Measurements from ENCODE around the gene C1QTNF3.

The C1QTNF3 gene

DNA sequence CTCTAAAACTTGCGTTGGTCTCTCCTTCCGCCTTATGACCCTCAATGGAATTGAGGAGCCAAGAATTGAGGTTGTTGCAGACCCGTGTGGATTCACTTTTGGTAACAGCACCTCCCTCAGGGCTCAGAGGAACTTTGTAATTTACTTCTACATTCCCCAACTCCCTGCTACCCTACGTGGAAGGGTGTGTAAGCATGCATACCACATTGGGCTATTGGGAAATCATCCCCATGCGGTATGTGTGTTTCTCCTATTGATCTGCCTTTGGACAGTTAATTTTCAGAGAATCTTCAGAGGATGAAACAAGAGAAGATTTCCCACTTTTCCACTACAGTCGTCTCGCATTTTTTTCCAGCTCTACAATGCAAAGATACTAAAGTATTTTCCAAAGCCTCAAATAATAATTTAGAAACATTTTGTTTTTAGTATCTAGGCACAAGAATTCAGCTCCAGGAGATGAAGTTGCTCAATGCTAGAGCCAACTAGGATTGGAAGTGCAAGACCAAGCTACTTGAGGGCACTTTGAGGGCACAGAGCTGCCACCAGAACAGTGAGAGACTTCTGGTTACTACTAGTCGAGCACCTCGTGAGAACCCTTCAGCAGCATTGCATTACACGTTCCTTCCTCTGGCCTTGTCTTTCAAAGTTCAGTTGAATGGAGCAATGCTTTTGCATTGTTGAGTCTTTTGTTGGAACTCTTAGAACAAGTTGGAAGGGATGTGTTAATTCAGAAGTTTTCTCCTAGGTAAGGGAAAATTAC is 3.4 kb downstream of the C1QTNF3 start:
- no peaks in the 10 kb centered on the region for H3K4me1 ChIP-seq (ENCODE audit: control insufficient read depth, low read length)
- no peaks in the 10 kb centered on the region for H3K79me2 ChIP-seq (ENCODE audit: control insufficient read depth, low read length)
- no peaks in the 10 kb centered on the region; the same call in 1 of the 2 replicates for H3K27me3 ChIP-seq (ENCODE audit: control insufficient read depth, low read length)
- H3K9me2 ChIP-seq (replicated peaks; ENCODE audit: control insufficient read depth, low read length), result no peaks in the 10 kb centered on the region
- no peak overlapping the region for H3K27ac ChIP-seq (ENCODE audit: low read depth, low read length)
- no peak overlapping the region for H3K4me2 ChIP-seq (ENCODE audit: low read length)
- no peaks in the 10 kb centered on the region for H3K9me3 ChIP-seq (ENCODE audit: control insufficient read depth, insufficient read depth, low read length)
- no peaks in the 10 kb centered on the region for H3K36me3 ChIP-seq (ENCODE audit: control insufficient read depth, low read length)
- H3F3A ChIP-seq (ENCODE audit: control insufficient read depth, insufficient read depth), result no peaks in the 10 kb centered on the region
- no peaks in the 10 kb centered on the region for H4K20me1 ChIP-seq (ENCODE audit: control insufficient read depth, insufficient read depth, low read depth, low read length)
- TF ChIP-seq EZH2phosphoT487 (IDR thresholded peaks at IDR 0.05; ENCODE audit: borderline replicate concordance, low read length), result no peak
- TF ChIP-seq, protein P1, sequence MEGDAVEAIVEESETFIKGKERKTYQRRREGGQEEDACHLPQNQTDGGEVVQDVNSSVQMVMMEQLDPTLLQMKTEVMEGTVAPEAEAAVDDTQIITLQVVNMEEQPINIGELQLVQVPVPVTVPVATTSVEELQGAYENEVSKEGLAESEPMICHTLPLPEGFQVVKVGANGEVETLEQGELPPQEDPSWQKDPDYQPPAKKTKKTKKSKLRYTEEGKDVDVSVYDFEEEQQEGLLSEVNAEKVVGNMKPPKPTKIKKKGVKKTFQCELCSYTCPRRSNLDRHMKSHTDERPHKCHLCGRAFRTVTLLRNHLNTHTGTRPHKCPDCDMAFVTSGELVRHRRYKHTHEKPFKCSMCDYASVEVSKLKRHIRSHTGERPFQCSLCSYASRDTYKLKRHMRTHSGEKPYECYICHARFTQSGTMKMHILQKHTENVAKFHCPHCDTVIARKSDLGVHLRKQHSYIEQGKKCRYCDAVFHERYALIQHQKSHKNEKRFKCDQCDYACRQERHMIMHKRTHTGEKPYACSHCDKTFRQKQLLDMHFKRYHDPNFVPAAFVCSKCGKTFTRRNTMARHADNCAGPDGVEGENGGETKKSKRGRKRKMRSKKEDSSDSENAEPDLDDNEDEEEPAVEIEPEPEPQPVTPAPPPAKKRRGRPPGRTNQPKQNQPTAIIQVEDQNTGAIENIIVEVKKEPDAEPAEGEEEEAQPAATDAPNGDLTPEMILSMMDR (IDR thresholded peaks at IDR 0.05; ENCODE audit: low read depth, low read length, poor library complexity, severe bottlenecking), result no peak
- no peak overlapping the region for H3K4me3 ChIP-seq (ENCODE audit: low read length)

DNA sequence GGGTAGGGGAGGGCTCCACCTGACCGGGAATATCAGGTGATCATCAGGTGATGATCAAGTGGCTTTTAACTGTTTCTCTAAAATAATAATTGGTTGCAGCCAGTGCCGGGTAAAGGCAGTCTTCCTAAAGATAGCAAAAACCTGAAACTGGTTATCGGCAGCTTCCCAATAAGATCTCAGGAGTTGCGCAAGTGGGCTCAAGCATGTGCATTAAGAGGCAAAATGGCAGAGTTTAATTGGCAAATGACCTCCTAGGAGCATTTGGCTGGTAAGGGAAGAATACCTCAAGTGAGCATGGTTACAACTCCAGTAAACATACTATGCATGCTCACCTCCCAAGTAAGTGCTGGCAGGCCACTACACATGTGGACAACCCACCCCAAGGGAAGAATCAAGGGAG is 4.2 kb downstream of the C1QTNF3 start:
- Histone ChIP-seq H3K4me2 (ENCODE audit: low read length) (no peak overlapping the region), H4K20me1 (ENCODE audit: control insufficient read depth, insufficient read depth, low read depth, low read length) (no peaks in the 10 kb centered on the region)
- TF ChIP-seq, protein P1 (IDR thresholded peaks at IDR 0.05; ENCODE audit: low read depth, low read length, poor library complexity, severe bottlenecking), result no peak
- TF ChIP-seq EZH2phosphoT487 (IDR thresholded peaks at IDR 0.05; ENCODE audit: borderline replicate concordance, low read length), result no peak

DNA sequence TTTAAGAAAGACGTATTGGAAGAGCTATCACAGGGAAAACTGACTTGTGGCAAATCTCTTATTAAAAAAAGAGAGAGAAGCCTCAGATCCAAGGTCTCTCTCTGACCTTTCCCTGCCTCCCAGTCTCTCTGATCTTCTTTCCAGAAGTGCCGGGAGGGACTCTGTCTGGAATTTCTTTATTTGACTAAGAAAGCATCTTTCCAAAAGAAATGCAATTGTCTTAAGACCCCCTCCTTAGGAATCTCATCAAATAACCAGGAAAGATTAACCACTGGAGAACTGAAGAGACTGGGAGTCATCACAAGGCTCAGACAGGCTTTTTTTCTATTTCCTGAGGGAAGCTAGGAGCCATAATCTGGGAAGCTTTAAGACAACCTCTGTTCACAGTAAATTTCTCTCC is 4.6 kb downstream of the C1QTNF3 start:
- Histone ChIP-seq H3K9me2 (replicated peaks; ENCODE audit: control insufficient read depth, low read length) (no peaks in the 10 kb centered on the region), H3K4me3 (ENCODE audit: low read length) (no peak overlapping the region), H4K20me1 (ENCODE audit: control insufficient read depth, insufficient read depth, low read depth, low read length) (no peaks in the 10 kb centered on the region), H3K27me3 (ENCODE audit: control insufficient read depth, low read length) (no peaks in the 10 kb centered on the region; the same call in 1 of the 2 replicates), H3F3A (ENCODE audit: control insufficient read depth, insufficient read depth) (no peaks in the 10 kb centered on the region), H3K4me1 (ENCODE audit: control insufficient read depth, low read length) (no peaks in the 10 kb centered on the region), H3K4me2 (ENCODE audit: low read length) (no peak overlapping the region), H3K36me3 (ENCODE audit: control insufficient read depth, low read length) (no peaks in the 10 kb centered on the region), H3K79me2 (ENCODE audit: control insufficient read depth, low read length) (no peaks in the 10 kb centered on the region), H3K27ac (ENCODE audit: low read depth, low read length) (no peak overlapping the region), H3K9me3 (ENCODE audit: control insufficient read depth, insufficient read depth, low read length) (no peaks in the 10 kb centered on the region)
- TF ChIP-seq EZH2phosphoT487 (IDR thresholded peaks at IDR 0.05; ENCODE audit: borderline replicate concordance, low read length), result no peak
- TF ChIP-seq, protein P1 (IDR thresholded peaks at IDR 0.05; ENCODE audit: low read depth, low read length, poor library complexity, severe bottlenecking), result no peak

More for the DNA sequence above, 4.2 kb downstream of the C1QTNF3 start:
- no peaks in the 10 kb centered on the region; the same call in 1 of the 2 replicates for H3K27me3 ChIP-seq (ENCODE audit: control insufficient read depth, low read length)
- H3K4me3 ChIP-seq (ENCODE audit: low read length), result no peak overlapping the region
- no peaks in the 10 kb centered on the region for H3K9me2 ChIP-seq (replicated peaks; ENCODE audit: control insufficient read depth, low read length)
- no peaks in the 10 kb centered on the region for H3F3A ChIP-seq (ENCODE audit: control insufficient read depth, insufficient read depth)
- H3K36me3 ChIP-seq (ENCODE audit: control insufficient read depth, low read length), result no peaks in the 10 kb centered on the region
- no peak overlapping the region for H3K27ac ChIP-seq (ENCODE audit: low read depth, low read length)
- H3K4me1 ChIP-seq (ENCODE audit: control insufficient read depth, low read length), result no peaks in the 10 kb centered on the region
- H3K9me3 ChIP-seq (ENCODE audit: control insufficient read depth, insufficient read depth, low read length), result no peaks in the 10 kb centered on the region
- H3K79me2 ChIP-seq (ENCODE audit: control insufficient read depth, low read length), result no peaks in the 10 kb centered on the region

All from DOHH2 (cell line).